Measurements from ENCODE around the gene WDR86. TPM values are rescaled to one million over a fixed set of nuclear protein-coding genes. Genes with fewer than 3 reads are reported as not detected.

The WDR86 gene
- total RNA-seq, 1 experiment from 2014 or later = not detected

DNA sequence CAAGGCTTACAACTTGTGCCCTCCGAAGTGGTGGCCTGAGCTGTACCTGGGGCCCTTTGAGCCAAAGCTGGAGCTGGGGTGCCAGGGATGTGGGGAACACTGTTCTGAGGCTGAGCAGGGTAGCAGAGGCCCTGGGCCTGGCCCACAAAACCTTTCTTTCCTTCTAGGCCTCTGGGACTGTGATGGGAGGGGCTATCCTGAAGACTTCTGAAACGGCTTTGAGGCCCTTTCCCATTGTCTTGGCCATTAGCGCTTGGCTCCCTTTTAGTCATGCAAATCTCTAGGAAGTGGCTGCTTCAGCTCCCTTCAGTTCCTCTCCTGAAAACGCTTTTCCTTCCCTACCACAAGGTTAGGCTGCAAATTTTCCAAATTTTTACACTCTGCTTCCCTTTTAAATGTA lies 46.9 kb upstream of the WDR86 start:
- POLR2A ChIA-PET = no interaction called here
- Histone ChIP-seq H3K9ac (ENCODE audit: low read length) (no peak overlapping the region), H3K9me3 (ENCODE audit: control insufficient read depth in 1 of 2, insufficient read depth in 1 of 2, low read depth in 1 of 2, low read length in 2 of 2) (no peaks in the 10 kb centered on the region), H3K36me3 (ENCODE audit: control insufficient read depth in 1 of 2, insufficient read depth in 2 of 2, low read length in 2 of 2) (peaks cover 0 to under 1% of the 10 kb centered on the region in 2 experiments; a peak in 1 of 4 replicates), H4K20me1 (ENCODE audit: insufficient read depth) (no peaks in the 10 kb centered on the region), H3K4me3 (replicated peaks in 1 of 2; ENCODE audit: low read depth in 1 of 2, low read length in 2 of 2) (no peak overlapping the region), H3K27me3 (ENCODE audit: insufficient read depth, low read length) (no peaks in the 10 kb centered on the region), H3K79me2 (ENCODE audit: insufficient read depth, low read length) (no peaks in the 10 kb centered on the region), H2AFZ (ENCODE audit: low read depth, low read length, poor library complexity, severe bottlenecking) (no peak overlapping the region), H3K4me2 (ENCODE audit: low read length) (no peak overlapping the region), H3K9me2 (ENCODE audit: insufficient read depth) (no peaks in the 10 kb centered on the region), H3K27ac (ENCODE audit: low read depth, low read length) (no peak overlapping the region), H3K4me1 (ENCODE audit: control insufficient read depth in 1 of 2, insufficient read depth in 2 of 2, low read length in 2 of 2) (peaks cover 18 to 29% of the 10 kb centered on the region in 2 experiments)
- no peak for ATAC-seq
- DNase-seq (ENCODE audit: low read depth, low spot score) = no peak
- no peak for TF ChIP-seq SRF (IDR thresholded peaks at IDR 0.05; ENCODE audit: low read depth)
- TF ChIP-seq, protein P1, sequence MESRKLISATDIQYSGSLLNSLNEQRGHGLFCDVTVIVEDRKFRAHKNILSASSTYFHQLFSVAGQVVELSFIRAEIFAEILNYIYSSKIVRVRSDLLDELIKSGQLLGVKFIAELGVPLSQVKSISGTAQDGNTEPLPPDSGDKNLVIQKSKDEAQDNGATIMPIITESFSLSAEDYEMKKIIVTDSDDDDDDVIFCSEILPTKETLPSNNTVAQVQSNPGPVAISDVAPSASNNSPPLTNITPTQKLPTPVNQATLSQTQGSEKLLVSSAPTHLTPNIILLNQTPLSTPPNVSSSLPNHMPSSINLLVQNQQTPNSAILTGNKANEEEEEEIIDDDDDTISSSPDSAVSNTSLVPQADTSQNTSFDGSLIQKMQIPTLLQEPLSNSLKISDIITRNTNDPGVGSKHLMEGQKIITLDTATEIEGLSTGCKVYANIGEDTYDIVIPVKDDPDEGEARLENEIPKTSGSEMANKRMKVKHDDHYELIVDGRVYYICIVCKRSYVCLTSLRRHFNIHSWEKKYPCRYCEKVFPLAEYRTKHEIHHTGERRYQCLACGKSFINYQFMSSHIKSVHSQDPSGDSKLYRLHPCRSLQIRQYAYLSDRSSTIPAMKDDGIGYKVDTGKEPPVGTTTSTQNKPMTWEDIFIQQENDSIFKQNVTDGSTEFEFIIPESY (IDR thresholded peaks at IDR 0.05; ENCODE audit: extremely low read depth, insufficient replicate concordance, low read length) = no peak
- no peak for TF ChIP-seq CEBPB (IDR thresholded peaks at IDR 0.05; ENCODE audit: low read depth)
- TF ChIP-seq EZH2 (IDR thresholded peaks at IDR 0.05) = no peak
- TF ChIP-seq SIN3A (IDR thresholded peaks at IDR 0.05; ENCODE audit: low read depth) = no peak
- no peak for TF ChIP-seq FOSL1 (IDR thresholded peaks at IDR 0.05; ENCODE audit: low read depth)
- TF ChIP-seq SP1 (IDR thresholded peaks at IDR 0.05; ENCODE audit: low read depth) = no peak
- no peak for TF ChIP-seq POLR2A (IDR thresholded peaks at IDR 0.05; ENCODE audit: borderline replicate concordance, extremely low read depth, insufficient read depth, insufficient read length)
- TF ChIP-seq EGR1 (IDR thresholded peaks at IDR 0.05; ENCODE audit: low read depth) = no peak
- TF ChIP-seq, protein P2, sequence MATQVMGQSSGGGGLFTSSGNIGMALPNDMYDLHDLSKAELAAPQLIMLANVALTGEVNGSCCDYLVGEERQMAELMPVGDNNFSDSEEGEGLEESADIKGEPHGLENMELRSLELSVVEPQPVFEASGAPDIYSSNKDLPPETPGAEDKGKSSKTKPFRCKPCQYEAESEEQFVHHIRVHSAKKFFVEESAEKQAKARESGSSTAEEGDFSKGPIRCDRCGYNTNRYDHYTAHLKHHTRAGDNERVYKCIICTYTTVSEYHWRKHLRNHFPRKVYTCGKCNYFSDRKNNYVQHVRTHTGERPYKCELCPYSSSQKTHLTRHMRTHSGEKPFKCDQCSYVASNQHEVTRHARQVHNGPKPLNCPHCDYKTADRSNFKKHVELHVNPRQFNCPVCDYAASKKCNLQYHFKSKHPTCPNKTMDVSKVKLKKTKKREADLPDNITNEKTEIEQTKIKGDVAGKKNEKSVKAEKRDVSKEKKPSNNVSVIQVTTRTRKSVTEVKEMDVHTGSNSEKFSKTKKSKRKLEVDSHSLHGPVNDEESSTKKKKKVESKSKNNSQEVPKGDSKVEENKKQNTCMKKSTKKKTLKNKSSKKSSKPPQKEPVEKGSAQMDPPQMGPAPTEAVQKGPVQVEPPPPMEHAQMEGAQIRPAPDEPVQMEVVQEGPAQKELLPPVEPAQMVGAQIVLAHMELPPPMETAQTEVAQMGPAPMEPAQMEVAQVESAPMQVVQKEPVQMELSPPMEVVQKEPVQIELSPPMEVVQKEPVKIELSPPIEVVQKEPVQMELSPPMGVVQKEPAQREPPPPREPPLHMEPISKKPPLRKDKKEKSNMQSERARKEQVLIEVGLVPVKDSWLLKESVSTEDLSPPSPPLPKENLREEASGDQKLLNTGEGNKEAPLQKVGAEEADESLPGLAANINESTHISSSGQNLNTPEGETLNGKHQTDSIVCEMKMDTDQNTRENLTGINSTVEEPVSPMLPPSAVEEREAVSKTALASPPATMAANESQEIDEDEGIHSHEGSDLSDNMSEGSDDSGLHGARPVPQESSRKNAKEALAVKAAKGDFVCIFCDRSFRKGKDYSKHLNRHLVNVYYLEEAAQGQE (IDR thresholded peaks at IDR 0.05; ENCODE audit: low read depth) = no peak
- no peak for TF ChIP-seq TCF7L2 (IDR thresholded peaks at IDR 0.05; ENCODE audit: borderline replicate concordance, extremely low read depth, insufficient read depth, insufficient read length)
- no peak for TF ChIP-seq ZNF274 (IDR thresholded peaks at IDR 0.05; ENCODE audit: low read depth, low read length)
- TF ChIP-seq, protein P3, sequence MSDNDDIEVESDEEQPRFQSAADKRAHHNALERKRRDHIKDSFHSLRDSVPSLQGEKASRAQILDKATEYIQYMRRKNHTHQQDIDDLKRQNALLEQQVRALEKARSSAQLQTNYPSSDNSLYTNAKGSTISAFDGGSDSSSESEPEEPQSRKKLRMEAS (IDR thresholded peaks at IDR 0.05) = no peak
- TF ChIP-seq, protein P4, sequence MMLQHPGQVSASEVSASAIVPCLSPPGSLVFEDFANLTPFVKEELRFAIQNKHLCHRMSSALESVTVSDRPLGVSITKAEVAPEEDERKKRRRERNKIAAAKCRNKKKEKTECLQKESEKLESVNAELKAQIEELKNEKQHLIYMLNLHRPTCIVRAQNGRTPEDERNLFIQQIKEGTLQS (IDR thresholded peaks at IDR 0.05) = no peak
- RAD21 ChIA-PET (ENCODE audit: low non-redundant PET in 1 of 2, low total read pairs in 2 of 2, uncharacterized antibody in 2 of 2, unreplicated experiment in 2 of 2) = no interaction called here
- BruUV-seq (replicated peaks) = no TSS peak
- intact Hi-C loops (cut with micrococcal nuclease) = no loop called here
- CTCF ChIA-PET = no interaction called here

Measured in HCT116 (cell line).